ENCODE measurements around the gene ANO2.

- TF ChIP-seq POLR2A (IDR thresholded peaks at IDR 0.05; ENCODE audit: low read length) (no peak), GATA1 (IDR thresholded peaks at IDR 0.05; ENCODE audit: low read depth, low read length) (no peak)
Observed at GRCh38 chr12:5944688-5945070, 380 bp downstream of the ANO2 start.
